ENCODE measurements around the gene PCLO.

The PCLO gene

DNA sequence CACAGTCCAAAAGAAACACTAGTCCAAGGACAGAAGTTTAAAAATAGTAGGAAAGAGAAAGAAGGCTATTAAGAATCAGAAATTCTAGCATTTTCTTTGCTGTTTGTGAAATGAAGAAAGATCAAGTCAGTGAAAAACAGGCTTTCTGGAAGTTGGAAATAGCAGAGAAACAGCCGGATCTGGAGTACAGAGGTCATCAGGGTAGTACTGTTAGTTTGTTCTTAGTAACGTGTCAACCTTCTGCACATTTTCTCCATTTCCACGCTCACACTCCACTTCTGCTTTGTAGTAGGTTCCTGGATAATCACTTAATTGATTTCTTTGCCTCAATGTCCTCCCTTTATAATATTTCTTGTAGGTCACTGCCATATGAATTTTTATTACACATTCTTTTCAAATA, 322.6 kb downstream of the PCLO start:
- Histone ChIP-seq H3K36me3 (ENCODE audit: control insufficient read depth in 1 of 2, insufficient read depth in 2 of 2, low read depth in 1 of 2, low read length in 2 of 2) (no peaks in the 10 kb centered on the region), H3K27ac (ENCODE audit: low read length, poor library complexity, severe bottlenecking) (no peak overlapping the region), H3K9me3 (ENCODE audit: control insufficient read depth, low read length) (peaks cover 5% of the 10 kb centered on the region), H3K4ac (ENCODE audit: low read depth in 1 of 2, low read length in 2 of 2) (no peak overlapping the region), H2AK5ac (ENCODE audit: low read length, severe bottlenecking) (no peak overlapping the region), H3K4me1 (ENCODE audit: control insufficient read depth, insufficient read depth, low read depth, low read length) (no peaks in the 10 kb centered on the region), H3K14ac (ENCODE audit: low read length in 2 of 2) (no peak overlapping the region), H3K9ac (ENCODE audit: low read length) (no peak overlapping the region), H3K27me3 (ENCODE audit: control insufficient read depth in 1 of 2, insufficient read depth in 1 of 2, low read length in 2 of 2) (no peaks in the 10 kb centered on the region), H2AFZ (ENCODE audit: low read depth, low read length) (no peak overlapping the region), H3K23ac (ENCODE audit: low read length in 2 of 2) (no peak overlapping the region), H2BK120ac (ENCODE audit: low read depth, low read length) (no peak overlapping the region), H2BK12ac (ENCODE audit: low read length in 2 of 2) (no peak overlapping the region), H4K8ac (ENCODE audit: low read length) (no peak overlapping the region), H3K4me2 (ENCODE audit: low read length, poor library complexity, severe bottlenecking) (no peak overlapping the region), H3K4me3 (ENCODE audit: insufficient read depth in 1 of 2, low read depth in 1 of 2, low read length in 2 of 2) (no peak overlapping the region), H2BK15ac (ENCODE audit: low read depth, poor library complexity, severe bottlenecking) (no peak overlapping the region), H4K91ac (ENCODE audit: low read length) (no peak overlapping the region), H2BK5ac (ENCODE audit: low read depth, low read length, poor library complexity, severe bottlenecking) (no peak overlapping the region), H3K18ac (ENCODE audit: low read depth in 1 of 2, low read length in 2 of 2) (no peak overlapping the region), H3K79me1 (replicated peaks; ENCODE audit: low read length, poor library complexity, severe bottlenecking) (no peaks in the 10 kb centered on the region)
- no peak for DNase-seq
- WGBS, result 71% methylated on average over 1 of the region's 3 CpGs

DNA sequence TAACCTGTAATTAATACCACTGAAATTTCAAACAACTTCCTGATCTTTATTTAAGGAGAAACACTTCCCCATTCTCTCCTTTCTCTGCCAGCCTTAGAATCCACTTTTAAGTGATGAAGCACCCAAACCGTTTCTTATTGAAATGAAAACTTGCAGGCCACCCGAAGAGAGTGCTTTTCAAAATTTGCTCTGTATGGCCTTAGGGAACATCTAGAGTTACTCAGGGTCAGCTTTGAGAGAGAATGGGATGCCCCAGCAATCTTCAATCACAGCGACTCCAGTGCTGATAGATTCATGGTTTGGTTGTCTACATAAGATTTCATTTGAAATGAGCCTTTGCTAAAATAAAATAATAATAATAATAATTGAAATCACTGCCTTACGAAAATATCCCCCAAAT, 323.1 kb downstream of the PCLO start:
- Histone ChIP-seq H3K18ac (ENCODE audit: low read depth in 1 of 2, low read length in 2 of 2) (no peak overlapping the region), H3K27me3 (ENCODE audit: control insufficient read depth in 1 of 2, insufficient read depth in 1 of 2, low read length in 2 of 2) (no peaks in the 10 kb centered on the region), H3K4me3 (ENCODE audit: insufficient read depth in 1 of 2, low read depth in 1 of 2, low read length in 2 of 2) (no peak overlapping the region), H2BK120ac (ENCODE audit: low read depth, low read length) (no peak overlapping the region), H3K4me2 (ENCODE audit: low read length, poor library complexity, severe bottlenecking) (no peak overlapping the region), H3K14ac (ENCODE audit: low read length in 2 of 2) (no peak overlapping the region), H3K9me3 (ENCODE audit: control insufficient read depth, low read length) (peaks cover 5% of the 10 kb centered on the region), H3K4me1 (ENCODE audit: control insufficient read depth, insufficient read depth, low read depth, low read length) (no peaks in the 10 kb centered on the region), H2BK5ac (ENCODE audit: low read depth, low read length, poor library complexity, severe bottlenecking) (no peak overlapping the region), H4K91ac (ENCODE audit: low read length) (no peak overlapping the region), H3K4ac (ENCODE audit: low read depth in 1 of 2, low read length in 2 of 2) (no peak overlapping the region), H4K8ac (ENCODE audit: low read length) (no peak overlapping the region), H3K27ac (ENCODE audit: low read length, poor library complexity, severe bottlenecking) (no peak overlapping the region), H3K23ac (ENCODE audit: low read length in 2 of 2) (no peak overlapping the region), H2AK5ac (ENCODE audit: low read length, severe bottlenecking) (no peak overlapping the region), H2BK12ac (ENCODE audit: low read length in 2 of 2) (no peak overlapping the region), H3K79me1 (replicated peaks; ENCODE audit: low read length, poor library complexity, severe bottlenecking) (no peaks in the 10 kb centered on the region), H3K9ac (ENCODE audit: low read length) (no peak overlapping the region), H2BK15ac (ENCODE audit: low read depth, poor library complexity, severe bottlenecking) (no peak overlapping the region), H3K36me3 (ENCODE audit: control insufficient read depth in 1 of 2, insufficient read depth in 2 of 2, low read depth in 1 of 2, low read length in 2 of 2) (no peaks in the 10 kb centered on the region), H2AFZ (ENCODE audit: low read depth, low read length) (no peak overlapping the region)
- WGBS, result 47% methylated on average over 2 of the region's 4 CpGs
- no peak for DNase-seq

DNA sequence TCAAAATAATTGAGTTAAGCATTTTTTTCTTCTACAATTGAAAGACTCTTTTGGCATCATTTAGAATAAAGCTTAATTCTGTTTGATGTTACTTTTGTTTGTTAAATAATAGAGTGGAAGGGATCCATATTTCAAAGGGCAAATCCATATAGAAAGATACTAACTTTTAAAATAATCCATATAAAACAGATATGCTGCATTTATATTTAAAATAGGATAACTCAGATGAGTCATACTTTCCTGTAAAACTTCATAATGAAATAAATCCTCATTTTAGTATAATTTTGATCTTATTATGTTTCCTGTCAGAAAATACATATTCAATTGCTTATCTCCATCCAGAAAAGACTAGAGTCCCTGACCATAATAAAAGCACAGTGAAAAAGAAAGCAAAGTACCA, 323.6 kb downstream of the PCLO start:
- Histone ChIP-seq H3K23ac (ENCODE audit: low read length in 2 of 2) (no peak overlapping the region), H3K4me1 (ENCODE audit: control insufficient read depth, insufficient read depth, low read depth, low read length) (no peaks in the 10 kb centered on the region), H3K79me1 (replicated peaks; ENCODE audit: low read length, poor library complexity, severe bottlenecking) (no peaks in the 10 kb centered on the region), H3K4me3 (ENCODE audit: insufficient read depth in 1 of 2, low read depth in 1 of 2, low read length in 2 of 2) (no peak overlapping the region), H3K4ac (ENCODE audit: low read depth in 1 of 2, low read length in 2 of 2) (no peak overlapping the region), H3K18ac (ENCODE audit: low read depth in 1 of 2, low read length in 2 of 2) (no peak overlapping the region), H3K14ac (ENCODE audit: low read length in 2 of 2) (no peak overlapping the region), H3K9ac (ENCODE audit: low read length) (no peak overlapping the region), H2BK5ac (ENCODE audit: low read depth, low read length, poor library complexity, severe bottlenecking) (no peak overlapping the region), H2BK12ac (ENCODE audit: low read length in 2 of 2) (no peak overlapping the region), H3K4me2 (ENCODE audit: low read length, poor library complexity, severe bottlenecking) (no peak overlapping the region), H2BK15ac (ENCODE audit: low read depth, poor library complexity, severe bottlenecking) (no peak overlapping the region), H3K27ac (ENCODE audit: low read length, poor library complexity, severe bottlenecking) (no peak overlapping the region), H3K27me3 (ENCODE audit: control insufficient read depth in 1 of 2, insufficient read depth in 1 of 2, low read length in 2 of 2) (no peaks in the 10 kb centered on the region), H4K91ac (ENCODE audit: low read length) (no peak overlapping the region), H2AFZ (ENCODE audit: low read depth, low read length) (no peak overlapping the region), H3K36me3 (ENCODE audit: control insufficient read depth in 1 of 2, insufficient read depth in 2 of 2, low read depth in 1 of 2, low read length in 2 of 2) (no peaks in the 10 kb centered on the region), H2AK5ac (ENCODE audit: low read length, severe bottlenecking) (no peak overlapping the region), H2BK120ac (ENCODE audit: low read depth, low read length) (no peak overlapping the region), H3K9me3 (ENCODE audit: control insufficient read depth, low read length) (peaks cover 5% of the 10 kb centered on the region), H4K8ac (ENCODE audit: low read length) (no peak overlapping the region)
- no peak for DNase-seq

DNA sequence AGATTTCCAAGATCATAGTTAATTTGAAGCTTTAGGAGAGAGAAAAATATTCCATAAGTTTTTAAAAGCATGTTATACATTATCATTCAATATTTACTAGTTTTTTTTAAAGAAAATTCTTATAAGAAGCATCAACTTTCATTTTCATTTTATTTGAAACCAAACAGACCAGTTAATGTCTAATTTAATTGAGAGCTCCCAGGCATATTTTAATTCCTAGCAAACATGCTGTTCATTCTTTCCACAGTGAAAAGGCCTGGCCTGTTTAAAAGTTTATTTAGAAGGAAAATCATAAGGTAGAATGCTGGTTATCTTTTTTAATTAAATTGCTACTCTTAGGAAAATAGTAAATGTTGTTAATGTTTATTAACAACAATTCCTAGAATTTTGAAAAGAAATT, 324.4 kb downstream of the PCLO start:
- H4K8ac ChIP-seq (ENCODE audit: low read length), result no peak overlapping the region
- H3K4me2 ChIP-seq (ENCODE audit: low read length, poor library complexity, severe bottlenecking), result no peak overlapping the region
- no peak overlapping the region for H4K91ac ChIP-seq (ENCODE audit: low read length)
- H3K4me3 ChIP-seq (ENCODE audit: insufficient read depth in 1 of 2, low read depth in 1 of 2, low read length in 2 of 2), result no peak overlapping the region
- H2BK15ac ChIP-seq (ENCODE audit: low read depth, poor library complexity, severe bottlenecking), result no peak overlapping the region
- no peak overlapping the region for H2BK12ac ChIP-seq (ENCODE audit: low read length in 2 of 2)
- no peaks in the 10 kb centered on the region for H3K36me3 ChIP-seq (ENCODE audit: control insufficient read depth in 1 of 2, insufficient read depth in 2 of 2, low read depth in 1 of 2, low read length in 2 of 2)
- no peak overlapping the region for H3K27ac ChIP-seq (ENCODE audit: low read length, poor library complexity, severe bottlenecking)
- H3K9me3 ChIP-seq (ENCODE audit: control insufficient read depth, low read length), result peaks cover 5% of the 10 kb centered on the region
- H2BK5ac ChIP-seq (ENCODE audit: low read depth, low read length, poor library complexity, severe bottlenecking), result no peak overlapping the region
- no peak overlapping the region for H2AK5ac ChIP-seq (ENCODE audit: low read length, severe bottlenecking)
- no peaks in the 10 kb centered on the region for H3K79me1 ChIP-seq (replicated peaks; ENCODE audit: low read length, poor library complexity, severe bottlenecking)
- H3K4me1 ChIP-seq (ENCODE audit: control insufficient read depth, insufficient read depth, low read depth, low read length), result no peaks in the 10 kb centered on the region
- H3K23ac ChIP-seq (ENCODE audit: low read length in 2 of 2), result no peak overlapping the region
- H3K27me3 ChIP-seq (ENCODE audit: control insufficient read depth in 1 of 2, insufficient read depth in 1 of 2, low read length in 2 of 2), result no peaks in the 10 kb centered on the region
- no peak overlapping the region for H2BK120ac ChIP-seq (ENCODE audit: low read depth, low read length)
- no peak for DNase-seq
- H3K9ac ChIP-seq (ENCODE audit: low read length), result no peak overlapping the region
- no peak overlapping the region for H2AFZ ChIP-seq (ENCODE audit: low read depth, low read length)
- no peak overlapping the region for H3K18ac ChIP-seq (ENCODE audit: low read depth in 1 of 2, low read length in 2 of 2)
- no peak overlapping the region for H3K14ac ChIP-seq (ENCODE audit: low read length in 2 of 2)
- H3K4ac ChIP-seq (ENCODE audit: low read depth in 1 of 2, low read length in 2 of 2), result no peak overlapping the region
